ENCODE measurements around the gene PCDHGA1. TPM values are rescaled to one million over a fixed set of nuclear protein-coding genes. Genes with fewer than 3 reads are reported as not detected.
"Not testable (repeated sequence)": the region's sequence is repeated elsewhere in the genome, so short reads cannot be mapped to it uniquely, and the experiment has no call there.

Gene PCDHGA1
- polyA plus RNA-seq, 3 donors, result 0.10 to 0.25 TPM; not detected in 1

- WGBS, 3 donors, result 3 to 8% (median 5%) methylated on average over 23 to 24 of the region's 43 CpGs
- H3K27ac ChIP-seq (ENCODE audit: low read depth, low read length), result not testable (repeated sequence)
Measured at GRCh38 chr5:141397756-141398551, 67.6 kb downstream of the PCDHGA1 start, which contains the start of gene PCDHGB5. Gene PCDHGB5 (plus strand): TSS chr5:141397947. CDS start chr5:141398128, 181 bp downstream.

GRCh38 chr5:141398608-141399007 is 68.3 kb downstream of the PCDHGA1 start:
- 23 to 25% (median 24%) methylated on average over 15 of the region's 15 CpGs for WGBS, 3 donors

DNA sequence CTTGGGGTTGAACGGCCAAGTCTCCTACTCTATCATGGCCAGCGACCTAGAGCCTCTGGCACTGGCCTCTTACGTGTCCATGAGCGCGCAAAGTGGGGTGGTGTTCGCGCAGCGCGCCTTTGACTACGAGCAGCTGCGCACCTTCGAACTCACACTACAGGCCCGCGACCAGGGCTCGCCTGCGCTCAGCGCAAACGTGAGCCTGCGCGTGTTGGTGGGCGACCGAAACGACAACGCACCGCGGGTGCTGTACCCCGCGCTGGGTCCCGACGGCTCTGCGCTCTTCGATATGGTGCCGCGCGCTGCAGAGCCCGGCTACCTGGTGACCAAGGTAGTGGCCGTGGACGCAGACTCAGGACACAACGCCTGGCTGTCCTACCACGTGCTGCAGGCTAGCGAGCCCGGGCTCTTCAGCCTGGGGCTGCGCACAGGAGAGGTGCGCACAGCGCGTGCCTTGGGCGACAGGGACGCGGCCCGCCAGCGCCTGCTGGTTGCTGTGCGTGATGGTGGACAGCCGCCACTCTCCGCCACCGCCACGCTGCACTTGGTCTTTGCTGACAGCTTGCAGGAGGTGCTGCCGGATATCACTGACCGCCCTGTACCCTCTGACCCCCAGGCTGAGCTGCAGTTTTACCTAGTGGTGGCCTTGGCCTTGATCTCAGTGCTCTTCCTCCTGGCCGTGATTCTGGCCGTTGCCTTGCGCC is 69.4 kb downstream of the PCDHGA1 start:
- WGBS, 3 donors, result 22 to 30% (median 27%) methylated on average over 61 of the region's 61 CpGs
- no peak overlapping the region for H3K27ac ChIP-seq (ENCODE audit: low read depth, low read length)

More at GRCh38 chr5:141398608-141399007, 68.3 kb downstream of the PCDHGA1 start:
- H3K27ac ChIP-seq (ENCODE audit: low read depth, low read length), result no peak overlapping the region

- 14 to 16% (median 15%) methylated on average over 27 of the region's 27 CpGs for WGBS, 3 donors
- H3K27ac ChIP-seq (ENCODE audit: low read depth, low read length), result no peak within 1 kb of the TSS
Measured at GRCh38 chr5:141402553-141403243, 72.4 kb downstream of the PCDHGA1 start, which contains the start of gene PCDHGA9. Gene PCDHGA9 (plus strand): TSS chr5:141402778. CDS start chr5:141402953, 175 bp downstream.

GRCh38 chr5:141403387-141403786 is 73.1 kb downstream of the PCDHGA1 start:
- 18 to 33% (median 23%) methylated on average over 22 of the region's 22 CpGs for WGBS, 3 donors
- H3K27ac ChIP-seq (ENCODE audit: low read depth, low read length), result no peak overlapping the region

- H3K27ac ChIP-seq (ENCODE audit: low read depth, low read length), result not testable (repeated sequence)
- 9 to 12% (median 10%) methylated on average over 46 to 49 of the region's 51 CpGs for WGBS, 3 donors
Measured at GRCh38 chr5:141407790-141408505, 77.6 kb downstream of the PCDHGA1 start, which contains the start of gene PCDHGB6. Gene PCDHGB6 (plus strand): TSS chr5:141408021. CDS start chr5:141408203, 182 bp downstream.

DNA sequence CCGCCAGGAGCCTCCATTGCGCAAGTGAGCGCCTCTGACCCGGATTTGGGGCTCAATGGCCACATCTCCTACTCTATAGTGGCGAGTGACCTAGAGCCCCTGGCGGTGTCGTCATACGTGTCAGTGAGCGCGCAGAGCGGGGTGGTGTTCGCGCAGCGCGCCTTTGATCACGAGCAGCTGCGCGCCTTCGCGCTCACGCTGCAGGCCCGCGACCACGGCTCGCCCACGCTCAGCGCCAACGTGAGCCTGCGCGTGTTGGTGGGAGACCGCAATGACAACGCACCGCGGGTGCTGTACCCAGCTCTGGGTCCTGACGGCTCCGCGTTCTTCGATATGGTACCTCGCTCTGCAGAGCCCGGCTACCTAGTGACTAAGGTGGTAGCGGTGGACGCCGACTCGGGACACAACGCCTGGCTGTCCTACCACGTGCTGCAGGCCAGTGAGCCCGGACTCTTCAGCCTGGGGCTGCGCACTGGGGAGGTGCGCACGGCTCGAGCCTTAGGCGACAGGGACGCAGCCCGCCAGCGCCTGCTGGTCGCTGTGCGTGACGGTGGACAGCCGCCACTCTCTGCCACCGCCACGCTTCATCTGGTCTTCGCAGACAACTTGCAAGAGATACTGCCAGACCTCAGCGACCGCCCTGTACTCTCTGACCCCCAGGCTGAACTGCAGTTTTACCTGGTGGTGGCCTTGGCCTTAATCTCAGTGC is 79.4 kb downstream of the PCDHGA1 start:
- H3K27ac ChIP-seq (ENCODE audit: low read depth, low read length), result no peak overlapping the region
- 17 to 27% (median 24%) methylated on average over 64 of the region's 64 CpGs for WGBS, 3 donors

DNA sequence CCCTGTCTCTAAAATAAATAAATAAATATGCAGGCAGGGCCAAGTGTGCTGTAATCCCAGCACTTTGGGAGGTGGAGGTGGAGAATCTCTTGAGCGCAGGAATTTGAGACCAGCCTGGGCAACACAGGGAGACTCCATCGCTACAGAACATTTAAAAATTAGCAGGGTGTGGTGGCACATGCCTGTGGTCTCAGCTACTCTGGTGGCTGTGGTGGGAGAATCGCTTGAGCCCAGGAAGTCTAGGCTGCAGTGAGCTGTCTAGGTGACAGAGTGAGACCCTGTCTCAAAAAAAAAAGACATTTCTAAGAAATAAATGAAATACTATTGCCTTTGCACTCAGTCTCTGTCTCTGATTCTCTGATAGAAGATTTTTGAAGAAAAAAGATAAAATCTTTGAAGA is 81.3 kb downstream of the PCDHGA1 start:
- H3K27ac ChIP-seq (ENCODE audit: low read depth, low read length), result no peak overlapping the region
- WGBS, 3 donors, result 60 to 67% (median 61%) methylated on average over 3 of the region's 3 CpGs

GRCh38 chr5:141412854-141413539 is 82.7 kb downstream of the PCDHGA1 start, which contains the start of gene PCDHGA10:
Gene PCDHGA10 (plus strand): TSS chr5:141412987. CDS start chr5:141413176, 189 bp downstream.
- 15 to 19% (median 15%) methylated on average over 31 of the region's 31 CpGs for WGBS, 3 donors
- H3K27ac ChIP-seq (ENCODE audit: low read depth, low read length), result no peak within 1 kb of the TSS

DNA sequence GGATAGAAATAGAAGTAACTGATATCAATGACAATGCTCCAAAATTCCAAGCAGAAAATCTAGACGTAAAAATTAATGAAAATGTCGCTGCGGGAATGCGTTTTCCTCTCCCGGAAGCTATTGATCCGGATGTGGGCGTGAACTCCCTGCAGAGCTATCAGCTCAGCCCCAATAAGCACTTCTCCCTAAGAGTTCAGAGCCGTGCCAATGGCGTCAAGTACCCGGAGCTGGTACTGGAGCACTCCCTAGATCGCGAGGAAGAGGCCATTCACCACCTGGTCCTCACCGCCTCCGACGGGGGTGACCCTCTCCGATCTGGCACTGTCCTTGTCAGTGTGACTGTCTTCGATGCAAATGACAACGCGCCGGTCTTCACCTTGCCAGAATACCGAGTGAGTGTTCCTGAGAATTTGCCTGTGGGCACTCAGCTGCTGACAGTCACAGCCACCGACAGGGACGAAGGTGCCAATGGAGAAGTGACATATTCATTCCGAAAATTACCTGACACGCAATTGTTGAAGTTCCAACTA is 83.3 kb downstream of the PCDHGA1 start:
- 15 to 18% (median 16%) methylated on average over 25 of the region's 25 CpGs for WGBS, 3 donors
- H3K27ac ChIP-seq (ENCODE audit: low read depth, low read length), result no peak overlapping the region

- WGBS, 3 donors, result 26 to 29% (median 26%) methylated on average over 37 to 46 of the region's 46 CpGs
- H3K27ac ChIP-seq (ENCODE audit: low read depth, low read length), result not testable (repeated sequence)
Measured at GRCh38 chr5:141414548-141415274, 84.4 kb downstream of the PCDHGA1 start.

DNA sequence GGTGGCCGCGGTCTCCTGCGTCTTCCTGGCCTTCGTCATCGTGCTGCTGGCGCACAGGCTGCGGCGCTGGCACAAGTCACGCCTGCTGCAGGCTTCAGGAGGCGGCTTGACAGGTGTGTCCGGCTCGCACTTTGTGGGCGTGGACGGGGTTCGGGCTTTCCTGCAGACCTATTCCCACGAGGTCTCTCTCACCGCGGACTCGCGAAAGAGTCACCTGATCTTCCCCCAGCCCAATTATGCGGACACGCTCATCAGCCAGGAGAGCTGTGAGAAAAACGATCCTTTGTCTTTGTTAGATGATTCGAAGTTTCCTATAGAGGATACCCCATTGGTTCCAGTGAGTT is 84.9 kb downstream of the PCDHGA1 start:
- 21 to 29% (median 23%) methylated on average over 24 of the region's 24 CpGs for WGBS, 3 donors
- not testable (repeated sequence) for H3K27ac ChIP-seq (ENCODE audit: low read depth, low read length)

GRCh38 chr5:141417494-141418172 is 87.3 kb downstream of the PCDHGA1 start, which contains the start of gene PCDHGB7:
Gene PCDHGB7 (plus strand): TSS chr5:141417677. CDS start chr5:141417860, 183 bp downstream.
- 6 to 10% (median 7%) methylated on average over 39 to 47 of the region's 47 CpGs for WGBS, 3 donors
- not testable (repeated sequence) for H3K27ac ChIP-seq (ENCODE audit: low read depth, low read length)

DNA sequence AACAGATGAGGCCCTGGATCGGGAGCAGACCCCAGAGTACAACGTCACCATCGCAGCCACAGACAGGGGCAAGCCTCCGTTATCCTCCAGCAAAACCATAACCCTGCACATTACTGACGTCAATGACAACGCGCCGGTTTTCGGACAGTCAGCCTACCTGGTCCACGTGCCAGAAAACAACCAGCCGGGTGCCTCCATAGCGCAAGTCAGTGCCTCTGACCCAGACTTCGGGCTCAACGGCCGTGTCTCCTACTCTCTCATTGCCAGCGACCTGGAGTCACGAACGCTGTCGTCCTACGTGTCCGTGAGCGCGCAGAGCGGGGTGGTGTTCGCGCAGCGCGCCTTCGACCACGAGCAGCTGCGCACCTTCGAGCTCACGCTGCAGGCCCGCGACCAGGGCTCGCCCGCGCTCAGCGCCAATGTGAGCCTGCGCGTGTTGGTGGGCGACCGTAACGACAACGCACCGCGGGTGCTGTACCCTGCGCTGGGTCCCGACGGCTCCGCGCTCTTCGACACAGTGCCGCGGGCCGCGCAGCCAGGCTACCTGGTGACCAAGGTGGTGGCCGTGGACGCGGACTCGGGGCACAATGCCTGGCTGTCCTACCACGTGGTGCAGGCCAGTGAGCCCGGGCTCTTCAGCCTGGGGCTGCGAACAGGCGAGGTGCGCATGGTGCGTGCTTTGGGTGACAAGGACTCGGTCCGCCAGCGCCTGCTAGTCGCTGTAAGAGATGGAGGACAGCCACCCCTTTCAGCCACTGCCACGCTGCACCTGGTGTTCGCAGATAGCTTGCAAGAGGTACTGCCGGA is 89.0 kb downstream of the PCDHGA1 start:
- WGBS, 3 donors, result 21 to 31% (median 30%) methylated on average over 74 of the region's 74 CpGs
- H3K27ac ChIP-seq (ENCODE audit: low read depth, low read length), result no peak overlapping the region
